ACHN (cell line): Measurements from ENCODE around the gene IL17B.

ENCODE experiments used
- DNase-seq: peaks from one replicate; pipeline ENCODE4 v3.0.0-alpha.2; 2015
- in situ Hi-C: cut with HindIII; loops from 2 replicates; pipeline ENCODE4 v1.10.0; 2017; ENCODE audit warnings: low sequenced_read_pairs, low pct_ligation_motif_present, low pct_unique_long_range_greater_than_20kb

The IL17B gene

GRCh38 chr5:149367249-149367971, 11.7 kb downstream of the IL17B start:
- DNase-seq: peak; percentile 76

GRCh38 chr5:149366169-149366729, 12.8 kb downstream of the IL17B start:
- in situ Hi-C loops: no loop called here
- DNase-seq: no peak

More at GRCh38 chr5:149367249-149367971, 11.7 kb downstream of the IL17B start:
- in situ Hi-C loops: no loop called here

GRCh38 chr5:149365418-149365817, 13.7 kb downstream of the IL17B start:
- DNase-seq: no peak
- in situ Hi-C loops: no loop called here

- no peak for DNase-seq
- in situ Hi-C loops: no loop called here
Measured at GRCh38 chr5:149364719-149365118, 14.4 kb downstream of the IL17B start.

GRCh38 chr5:149363936-149364335, 15.2 kb downstream of the IL17B start:
- in situ Hi-C loops: no loop called here
- DNase-seq: no peak

GRCh38 chr5:149363358-149363757, 15.7 kb downstream of the IL17B start:
- in situ Hi-C loops: no loop called here
- no peak for DNase-seq

- DNase-seq: no peak
- in situ Hi-C loops: no loop called here
Measured at GRCh38 chr5:149362541-149362940, 16.6 kb downstream of the IL17B start.

GRCh38 chr5:149360272-149360671, 18.8 kb downstream of the IL17B start:
- in situ Hi-C loops: no loop called here
- no peak for DNase-seq

GRCh38 chr5:149358868-149359495, 20.1 kb downstream of the IL17B start:
- in situ Hi-C loops: no loop called here
- no peak for DNase-seq

GRCh38 chr5:149358294-149358651, 20.8 kb downstream of the IL17B start:
- DNase-seq: no peak
- in situ Hi-C loops: no loop called here

- in situ Hi-C loops: no loop called here
- DNase-seq: peak; percentile 93
Measured at GRCh38 chr5:149357370-149358293, 21.5 kb downstream of the IL17B start, which contains the start of gene PCYOX1L. Gene PCYOX1L, plus strand, starts transcription at chr5:149358046. Its CDS starts 23 bp downstream, at chr5:149358069.

- in situ Hi-C loops: no loop called here
- DNase-seq: no peak
Measured at GRCh38 chr5:149356391-149356790, 22.7 kb downstream of the IL17B start.

GRCh38 chr5:149355688-149356087, 23.4 kb downstream of the IL17B start:
- in situ Hi-C loops: no loop called here
- DNase-seq: no peak

- in situ Hi-C loops: no loop called here
- DNase-seq: no peak
Measured at GRCh38 chr5:149353911-149354310, 25.2 kb downstream of the IL17B start.

- no peak for DNase-seq
- in situ Hi-C loops: no loop called here
Measured at GRCh38 chr5:149352169-149352568, 26.9 kb downstream of the IL17B start.

- in situ Hi-C loops: no loop called here
- DNase-seq: no peak
Measured at GRCh38 chr5:149349382-149349781, 29.7 kb downstream of the IL17B start.

GRCh38 chr5:149348518-149348917, 30.6 kb downstream of the IL17B start:
- in situ Hi-C loops: no loop called here
- no peak for DNase-seq

- in situ Hi-C loops: no loop called here
- DNase-seq: peak; percentile 19
Measured at GRCh38 chr5:149345892-149346222, 33.2 kb downstream of the IL17B start.
